Upper lobe of left lung (tissue), 4 donors: ENCODE results near the gene RABGEF1.
"Not testable (repeated sequence)": the region's sequence is repeated elsewhere in the genome, so short reads cannot be mapped to it uniquely, and the experiment has no call there.

Source experiments
- CTCF ChIP-seq, 6 experiments: fragments of 450-650 bp in 4 of 6; fragments of 200-600 bp in 2 of 6; sonication (generic) in 2 of 6; IDR thresholded peaks; one replicate each; pipeline ENCODE4 v1.5.1; 2016 to 2019; ENCODE audit warnings: antibody characterized with exemption in 6 of 6
- EP300 ChIP-seq, 4 donors: sonication (generic); formaldehyde crosslinking; IDR thresholded peaks; one replicate each; pipeline ENCODE4 v1.5.1; 2017; ENCODE audit warnings: antibody characterized with exemption in 4 of 4, control low read depth in 2 of 4
- POLR2A ChIP-seq, 4 donors: fragments of 450-650 bp; IDR thresholded peaks; one replicate each; pipeline ENCODE4 v1.5.1; 2016 to 2017; ENCODE audit warnings: antibody characterized with exemption in 4 of 4, mild to moderate bottlenecking in 2 of 4
- POLR2AphosphoS5 ChIP-seq, 2 donors: sonication (generic); formaldehyde crosslinking; IDR thresholded peaks; one replicate each; pipeline ENCODE4 v1.5.1; 2017; ENCODE audit warnings: antibody characterized with exemption in 2 of 2

- not testable (repeated sequence) for TF ChIP-seq POLR2A, CTCF, POLR2AphosphoS5, EP300 (IDR thresholded peaks at IDR 0.05)
Measured at GRCh38 chr7:66830976-66831375, 90.4 kb downstream of the RABGEF1 start.
